Subcutaneous adipose tissue (tissue), 4 donors: ENCODE measurements around the gene ATMIN. TPM values are rescaled to one million over a fixed set of nuclear protein-coding genes. Genes with fewer than 3 reads are reported as not detected.

ENCODE experiments used
- CTCF ChIP-seq: fragments of 450-650 bp; IDR thresholded peaks from one replicate; pipeline ENCODE4 v1.5.1; 2016; ENCODE audit warnings: low read depth, mild to moderate bottlenecking, control low read depth, antibody characterized with exemption, moderate library complexity
- total RNA-seq, 4 donors: library from RNA; depleted of rRNA; stranded (reverse); fragments of >200 nt; gene quantifications; one replicate each; pipeline ENCODE4 v1.1.0, GENCODE V29; 2016

ATMIN gene
- total RNA-seq, 4 donors from 2014 or later, result 26.9 to 55.8 (median 36.4) TPM

GRCh38 chr16:80992676-80993293 lies 42.9 kb upstream of the ATMIN start:
- TF ChIP-seq CTCF, result no peak

- TF ChIP-seq CTCF, result no peak
Observed at GRCh38 chr16:80993307-80993706, 42.3 kb upstream of the ATMIN start.

- no peak for TF ChIP-seq CTCF
Observed at GRCh38 chr16:80993834-80994233, 41.8 kb upstream of the ATMIN start.

DNA sequence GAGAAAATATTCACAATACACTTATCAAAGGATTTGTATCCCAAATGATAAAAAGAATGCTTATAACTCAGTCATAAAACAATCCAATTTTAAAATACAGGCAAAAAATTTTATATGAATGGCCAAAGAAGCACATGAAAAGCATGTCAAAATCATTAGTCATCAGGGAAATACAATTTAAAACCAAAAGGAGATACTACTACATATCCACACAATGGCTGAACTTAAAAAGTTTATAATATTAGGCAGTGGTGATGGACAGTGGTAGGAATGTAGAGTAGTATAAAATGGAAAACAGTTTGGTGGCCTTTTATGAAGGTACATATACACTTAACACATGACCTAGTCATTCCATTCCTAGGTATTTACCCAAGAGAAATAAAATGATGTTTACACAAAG lies 41.2 kb upstream of the ATMIN start:
- no peak for TF ChIP-seq CTCF

- TF ChIP-seq CTCF, result no peak
Observed at GRCh38 chr16:80996688-80997138, 38.9 kb upstream of the ATMIN start.

DNA sequence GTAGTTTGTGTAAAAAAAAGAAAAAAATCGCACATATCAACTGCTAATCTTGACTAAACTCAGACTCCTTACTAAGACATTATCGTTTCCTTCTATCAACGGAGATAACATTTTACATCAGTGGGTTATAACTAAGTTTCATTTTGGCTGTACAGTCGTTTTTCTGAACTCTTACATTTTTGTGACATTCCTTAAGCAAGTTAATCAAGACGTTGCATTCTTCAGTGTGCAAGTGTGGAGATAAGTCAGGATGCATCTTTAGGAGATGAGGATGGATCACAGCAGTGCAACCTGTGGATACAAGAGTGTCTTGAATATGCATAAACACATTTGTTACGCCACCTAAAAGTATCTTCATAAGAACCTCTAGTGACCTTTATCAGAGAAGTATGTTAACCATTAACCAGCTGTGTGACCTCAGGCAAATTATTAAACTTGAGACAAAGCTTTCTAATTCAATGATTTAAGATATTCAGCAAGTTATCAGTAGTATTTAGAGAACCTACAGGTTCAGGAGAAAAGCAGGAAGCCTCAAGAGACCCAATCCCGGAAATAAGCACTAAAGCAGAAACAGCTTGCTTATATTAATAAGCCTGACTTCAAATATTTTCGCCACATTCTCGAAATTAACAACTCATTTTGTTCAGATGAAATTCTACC lies 38.4 kb upstream of the ATMIN start:
- no peak for TF ChIP-seq CTCF

DNA sequence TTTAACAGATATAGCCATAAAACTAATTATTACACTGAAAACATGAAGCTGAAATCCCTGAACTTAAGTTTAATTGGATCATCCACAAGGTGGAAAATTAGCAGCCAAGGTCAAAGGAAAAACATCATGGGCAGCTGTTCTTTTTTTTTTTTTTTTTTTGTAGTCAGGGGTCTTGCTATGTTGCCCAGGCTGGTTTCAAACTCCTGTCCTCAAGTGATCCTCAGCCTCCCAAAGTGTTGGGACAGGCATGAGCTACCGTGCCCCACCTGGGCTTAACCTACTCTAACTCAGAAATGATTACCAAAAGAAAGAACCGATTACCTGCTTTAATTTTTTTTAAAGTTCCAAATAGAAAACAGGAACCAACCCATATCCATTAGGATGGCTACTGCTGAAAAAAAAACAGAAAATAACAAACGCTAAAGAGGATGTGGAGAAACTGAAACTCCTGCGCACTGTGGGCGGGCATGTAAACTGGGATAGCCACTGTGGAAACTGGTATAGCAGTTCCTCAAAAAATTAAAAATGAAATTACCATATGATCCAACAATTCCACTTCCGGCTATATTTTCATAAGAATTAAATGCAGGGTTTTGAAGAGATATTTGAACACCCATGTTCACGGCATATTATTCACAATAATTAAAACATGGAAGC lies 37.5 kb upstream of the ATMIN start:
- no peak for TF ChIP-seq CTCF
